DMS114 treated with DMSO at 0.1 percent for 48 hours (cell line): ENCODE results near the gene TFAP2B.

Source experiments
- DNase-seq: peaks from one replicate; lab custom pipeline; 2025; ENCODE audit not compliant: unreplicated experiment; lab: John Stamatoyannopoulos, UW

The TFAP2B gene

DNA sequence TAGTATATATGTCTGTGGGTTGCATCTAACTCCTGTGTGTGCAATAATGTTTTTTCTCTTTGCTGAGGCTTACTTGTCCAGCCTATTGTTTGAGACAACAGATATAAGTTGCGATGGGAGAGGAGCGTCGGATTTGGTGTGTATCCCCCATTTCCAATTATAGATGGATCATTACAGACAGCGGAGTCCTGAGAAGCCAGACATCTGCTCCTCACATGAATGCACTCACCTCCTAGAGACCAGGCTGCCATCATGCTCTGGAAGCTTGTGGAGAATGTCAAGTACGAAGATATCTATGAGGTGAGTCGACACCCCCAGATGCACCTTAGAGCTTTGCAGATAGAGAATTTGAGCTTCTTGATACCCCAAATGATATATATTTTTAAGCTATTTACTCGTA is at the start of gene TFAP2B:
Gene TFAP2B, plus strand, starts transcription at position 199 of the 400 bp plus-strand sequence. Its CDS starts 21 bp downstream, at position 220.
- no peak for DNase-seq

DNA sequence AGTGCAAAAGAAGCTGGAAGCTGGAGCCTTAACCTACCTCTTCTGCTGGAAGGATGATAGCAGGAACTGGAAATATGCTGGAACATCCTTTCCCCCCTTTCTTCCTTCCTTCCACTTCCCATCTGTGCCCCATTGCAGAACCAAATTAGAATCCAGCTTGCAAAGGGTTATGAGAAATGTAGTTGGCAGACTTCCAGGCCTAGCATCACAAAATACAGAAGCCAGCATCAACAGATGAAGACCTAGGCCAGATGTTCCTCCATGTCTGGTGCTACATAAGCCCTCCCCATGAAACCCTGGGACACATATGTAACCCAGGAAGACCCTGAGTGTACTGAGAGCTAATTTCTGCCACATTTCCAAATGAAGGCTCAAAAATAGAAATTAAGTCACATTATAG is 40.0 kb upstream of the TFAP2B start:
- no peak for DNase-seq

DNA sequence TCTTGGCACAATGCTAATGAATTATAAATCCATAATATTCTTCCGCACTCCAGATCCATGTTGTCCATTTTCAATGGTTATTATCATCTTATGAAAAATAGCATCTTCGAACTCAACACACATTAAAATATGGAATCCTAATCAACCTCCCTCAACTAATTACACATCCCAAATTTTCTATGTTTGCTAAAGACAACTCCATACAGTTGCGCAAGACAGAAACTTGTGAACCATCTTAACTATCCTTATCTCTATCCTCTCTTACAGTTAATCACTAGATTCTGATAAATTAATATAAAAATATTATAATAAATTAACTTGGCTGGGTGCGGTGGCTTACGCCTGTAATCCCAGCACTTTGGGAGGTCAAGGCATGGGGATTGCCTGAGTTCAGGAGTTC is 38.3 kb upstream of the TFAP2B start:
- no peak for DNase-seq

DNA sequence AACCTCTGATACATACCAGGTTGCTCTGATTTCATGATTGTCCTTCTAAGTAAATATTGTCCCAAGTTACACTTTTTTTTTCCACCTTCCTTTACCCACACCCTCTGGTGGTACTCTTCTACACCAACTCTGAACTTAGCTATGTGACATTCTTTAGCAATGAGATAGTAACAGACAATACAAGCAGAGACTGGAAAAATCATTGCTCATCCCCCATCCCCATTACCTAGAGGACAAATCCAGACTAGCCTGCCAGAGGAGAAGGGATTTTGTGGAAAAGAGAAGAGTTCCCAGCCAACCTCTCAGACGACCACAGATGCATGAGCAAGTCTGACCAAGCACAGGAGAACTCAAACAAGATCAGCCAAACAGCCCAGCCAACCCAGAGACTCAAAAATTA is 32.8 kb upstream of the TFAP2B start:
- no peak for DNase-seq

DNA sequence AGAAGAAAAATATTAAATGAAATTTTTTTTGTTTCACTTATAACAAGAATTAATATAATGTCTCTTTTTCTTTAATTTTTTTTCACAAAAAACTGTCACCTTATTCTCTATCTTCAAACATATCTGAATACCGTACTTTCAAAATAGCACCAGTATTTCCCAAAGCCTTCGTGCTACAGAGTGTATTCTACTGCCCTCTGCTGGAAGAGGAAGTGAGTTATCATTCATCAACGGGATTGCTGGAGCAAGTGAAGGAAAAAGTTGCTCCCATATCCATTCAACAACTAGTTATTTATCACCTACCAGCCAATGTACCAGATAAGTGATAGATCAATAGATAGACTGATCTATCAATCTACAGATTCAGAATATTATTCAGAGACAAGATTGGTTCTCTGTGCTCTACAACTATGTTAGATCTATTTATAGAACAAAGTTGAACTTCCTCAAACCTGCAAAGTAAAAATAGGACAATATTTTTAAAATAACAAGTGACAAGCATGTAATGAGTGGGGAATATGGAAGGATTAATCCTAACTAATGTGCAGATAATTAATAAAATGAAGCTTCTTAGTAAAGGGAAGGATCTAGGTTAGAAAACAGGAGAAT is 26.7 kb upstream of the TFAP2B start:
- DNase-seq: peak; percentile 61

DNA sequence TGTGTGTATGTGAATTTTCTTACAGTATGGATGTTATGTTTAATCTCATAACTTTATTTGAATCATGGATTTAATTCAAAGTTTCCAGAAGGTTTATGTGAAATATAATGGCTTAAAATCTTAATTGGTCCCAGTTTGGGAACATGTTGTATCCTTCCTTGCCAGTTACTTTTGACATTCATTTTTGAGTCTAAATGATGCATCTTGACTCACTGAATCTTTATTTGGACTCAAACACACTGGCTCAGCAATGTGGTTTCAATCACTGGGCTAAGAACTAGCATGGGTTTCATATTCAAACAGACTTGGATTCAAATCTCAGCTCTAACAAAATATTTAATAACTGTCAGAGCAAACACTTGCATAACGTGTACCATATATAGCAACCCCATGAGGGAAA is 25.9 kb upstream of the TFAP2B start:
- DNase-seq: no peak

DNA sequence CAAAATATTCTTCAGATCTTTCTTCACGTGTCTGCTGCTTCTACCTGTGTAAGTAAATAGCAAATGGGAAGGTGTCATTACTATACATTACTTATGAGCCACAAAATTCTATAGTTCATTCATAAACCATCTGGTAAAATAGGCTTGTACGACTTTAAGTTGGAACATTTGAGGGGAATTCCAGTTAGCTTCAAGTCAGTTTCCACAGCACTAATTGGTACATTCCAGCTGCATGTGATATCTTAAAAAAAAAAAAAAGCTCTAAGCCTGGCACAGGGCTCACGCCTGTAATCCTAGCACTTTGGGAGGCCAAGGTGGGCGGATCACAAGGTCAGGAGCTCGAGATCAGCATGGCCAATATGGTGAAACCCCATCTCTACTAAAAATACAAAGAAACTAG is 23.1 kb upstream of the TFAP2B start:
- no peak for DNase-seq

DNA sequence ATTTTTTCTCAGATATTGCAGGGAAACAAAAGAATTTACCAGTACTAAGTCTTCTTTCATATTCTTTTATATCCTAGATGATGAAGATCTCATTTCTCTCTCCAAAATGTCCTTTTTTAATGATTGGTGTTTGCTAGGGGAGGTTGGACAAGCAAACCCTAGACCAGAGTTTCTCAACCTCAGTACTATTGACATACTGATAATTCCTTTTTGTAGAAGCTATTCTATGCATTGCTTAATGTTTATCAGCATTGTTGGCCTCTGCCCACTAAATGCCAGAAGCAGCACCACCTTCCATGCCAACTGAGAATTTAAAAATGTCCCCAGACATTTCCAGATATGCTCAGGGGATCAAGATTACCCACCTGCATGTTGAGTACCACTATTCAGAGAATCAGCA is 14.4 kb upstream of the TFAP2B start:
- no peak for DNase-seq

DNA sequence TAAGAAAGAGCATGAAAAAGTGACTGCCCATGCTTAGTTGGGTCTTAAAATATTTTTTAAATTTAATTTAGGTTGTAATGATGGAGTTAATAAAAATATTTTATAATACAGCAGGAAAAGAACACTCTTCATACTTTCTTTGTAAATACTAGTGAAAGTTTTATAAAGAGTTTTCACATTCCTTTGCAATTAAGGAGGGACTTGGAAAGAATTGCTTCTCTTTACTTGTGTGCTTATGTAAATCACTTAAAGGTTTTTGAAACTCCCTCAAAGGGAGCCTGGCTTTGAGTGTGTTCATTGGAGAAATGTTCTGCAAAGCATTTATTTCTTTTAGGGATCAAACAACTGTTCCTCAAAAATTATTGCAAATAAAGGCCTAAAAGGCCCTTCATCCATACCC is 11.6 kb upstream of the TFAP2B start:
- DNase-seq: no peak

DNA sequence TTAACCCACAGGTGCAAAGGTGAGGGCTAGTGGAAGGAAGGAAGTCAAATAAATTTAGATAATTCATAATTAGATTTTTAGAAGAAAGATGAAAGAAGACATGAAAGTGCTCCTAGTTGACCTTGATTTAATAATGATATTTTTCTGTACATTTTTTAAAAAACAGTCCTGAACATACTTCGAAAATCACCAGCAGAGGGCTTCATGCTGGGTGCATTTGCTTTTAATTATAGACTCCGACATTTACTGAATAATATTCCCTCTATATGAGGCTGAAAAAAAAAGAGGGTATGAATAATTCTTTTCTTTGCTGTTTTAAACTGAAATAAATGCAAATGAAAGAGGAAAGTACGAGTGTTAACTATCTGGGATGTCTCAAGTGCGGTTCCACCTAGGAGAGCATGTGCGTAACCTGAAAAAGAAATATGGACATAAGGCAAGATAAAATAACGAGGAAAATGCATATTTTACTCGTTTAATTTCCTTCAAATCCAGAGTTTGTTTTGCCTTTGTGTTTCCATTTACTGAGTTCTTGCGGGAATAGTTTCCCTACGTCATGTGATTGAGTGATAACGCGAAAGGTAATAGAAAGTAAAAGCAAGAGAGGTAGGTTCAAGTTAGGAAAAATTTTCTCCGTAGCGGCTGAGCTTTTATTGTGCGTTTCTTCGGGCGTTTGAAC is 3.1 kb upstream of the TFAP2B start:
- peak; percentile 36 for DNase-seq

DNA sequence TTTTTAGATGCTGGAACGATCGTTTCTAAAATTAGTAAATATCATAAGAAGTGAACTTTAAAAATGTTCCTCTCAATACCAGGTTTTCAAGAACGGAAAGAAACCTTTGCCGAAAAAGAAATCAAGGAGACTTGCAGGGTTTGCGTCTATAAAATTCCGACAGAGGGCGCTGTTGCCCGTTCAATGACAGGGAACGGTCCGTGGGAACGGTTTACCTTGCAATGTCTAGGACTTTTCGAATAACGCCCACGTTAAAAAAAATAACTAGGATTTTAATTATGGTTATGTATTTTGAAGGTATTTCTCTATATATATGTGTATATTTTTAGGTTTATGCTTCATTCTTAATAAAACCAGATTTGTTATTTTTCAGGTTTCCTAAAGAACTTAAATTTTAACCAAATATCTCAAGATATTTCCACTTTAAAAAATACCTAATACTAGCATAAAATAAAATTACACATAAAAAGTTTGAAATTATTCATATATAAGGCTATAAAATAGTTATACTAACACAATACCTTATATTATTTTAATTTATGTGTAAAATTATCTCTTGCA is 2.5 kb upstream of the TFAP2B start:
- DNase-seq: peak; percentile 77

DNA sequence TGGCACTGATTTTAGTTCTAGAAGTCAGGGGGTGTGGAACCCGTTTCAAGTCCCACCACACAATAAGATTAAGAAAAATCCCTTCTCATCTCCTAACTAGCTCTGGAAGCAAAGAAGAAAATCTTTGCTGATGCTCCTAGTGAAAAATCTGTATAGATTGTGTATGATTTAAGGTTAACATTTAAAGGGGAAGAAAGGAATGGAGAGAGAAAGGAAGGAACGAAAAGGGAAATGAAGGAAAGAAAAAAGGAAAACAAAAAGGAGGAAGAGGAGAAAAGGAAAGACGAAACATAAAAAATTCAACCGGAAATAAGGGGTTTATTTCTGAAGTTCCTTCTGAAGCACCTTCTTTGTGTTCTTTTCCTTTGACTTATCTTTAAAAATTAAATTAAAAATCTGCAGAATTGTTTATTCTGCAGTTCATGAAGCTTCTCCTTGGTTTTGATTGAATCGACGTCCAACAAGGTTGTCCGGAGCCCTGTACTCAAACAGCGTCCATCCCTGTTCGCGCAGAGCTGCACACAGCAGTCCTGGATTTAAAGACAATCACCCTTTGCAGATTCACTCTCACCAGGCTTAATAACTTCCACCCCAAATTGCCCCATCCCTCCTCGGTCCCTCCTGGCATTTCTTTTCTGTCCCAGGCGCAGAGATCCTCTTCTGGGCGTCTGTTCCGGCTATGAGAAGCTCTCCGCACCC is 1.6 kb upstream of the TFAP2B start:
- DNase-seq: no peak

DNA sequence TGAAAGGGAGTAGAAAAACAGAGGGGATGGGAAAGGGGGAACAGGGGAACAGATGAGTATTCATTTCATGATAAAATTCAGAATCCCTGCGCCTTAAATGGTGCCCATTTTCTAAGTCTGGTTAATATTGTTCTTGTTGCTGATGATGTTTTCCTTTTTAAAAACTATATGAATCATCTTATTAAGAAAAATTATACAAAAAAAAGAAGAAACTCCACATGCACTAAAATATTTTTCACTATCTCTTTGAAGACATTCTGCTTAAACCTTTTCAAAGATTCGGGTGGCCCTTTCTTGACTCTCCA is 1.1 kb upstream of the TFAP2B start:
- no peak for DNase-seq

DNA sequence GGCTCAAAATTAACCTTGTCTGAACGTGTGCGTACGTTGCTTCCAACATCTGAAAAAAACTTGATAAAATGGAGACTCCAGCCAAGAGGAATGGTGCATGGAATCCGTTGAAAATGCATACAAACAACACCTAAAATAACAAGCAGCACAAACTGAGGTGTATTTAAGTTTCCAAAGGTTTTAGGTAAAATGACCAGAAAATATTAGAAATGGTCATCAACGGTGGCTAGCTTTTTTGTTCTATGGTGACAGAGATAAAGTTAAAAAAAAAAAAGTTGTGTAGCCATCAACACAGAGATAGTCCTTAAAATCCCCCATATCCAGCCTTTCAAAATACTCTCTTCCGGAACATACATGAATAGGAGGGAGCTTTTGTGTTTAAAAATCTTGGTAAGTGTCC is 651 bp upstream of the TFAP2B start:
- DNase-seq: no peak

DNA sequence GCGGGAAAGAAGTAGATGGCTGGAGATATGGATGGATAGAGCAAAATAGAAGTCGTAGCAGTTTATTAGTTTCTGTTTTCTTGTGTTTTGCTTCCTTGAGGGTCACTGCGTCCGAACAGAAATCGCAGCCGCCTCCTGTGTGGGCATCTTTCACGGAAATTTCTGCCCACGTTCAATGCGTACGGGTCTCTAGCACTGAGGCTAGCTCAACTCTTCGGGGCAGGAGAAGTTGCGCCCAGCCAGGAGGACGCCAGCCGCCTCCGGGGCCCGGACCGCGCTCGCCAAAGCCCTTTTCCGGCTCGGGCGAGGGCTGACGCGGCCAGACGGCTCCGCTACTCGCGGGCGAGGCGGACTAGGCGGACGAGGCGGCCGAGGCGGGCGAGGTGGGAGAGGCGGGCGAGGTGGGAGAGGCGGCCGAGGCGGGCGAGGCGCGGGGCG is 814 bp downstream of the TFAP2B start:
- no peak for DNase-seq

DNA sequence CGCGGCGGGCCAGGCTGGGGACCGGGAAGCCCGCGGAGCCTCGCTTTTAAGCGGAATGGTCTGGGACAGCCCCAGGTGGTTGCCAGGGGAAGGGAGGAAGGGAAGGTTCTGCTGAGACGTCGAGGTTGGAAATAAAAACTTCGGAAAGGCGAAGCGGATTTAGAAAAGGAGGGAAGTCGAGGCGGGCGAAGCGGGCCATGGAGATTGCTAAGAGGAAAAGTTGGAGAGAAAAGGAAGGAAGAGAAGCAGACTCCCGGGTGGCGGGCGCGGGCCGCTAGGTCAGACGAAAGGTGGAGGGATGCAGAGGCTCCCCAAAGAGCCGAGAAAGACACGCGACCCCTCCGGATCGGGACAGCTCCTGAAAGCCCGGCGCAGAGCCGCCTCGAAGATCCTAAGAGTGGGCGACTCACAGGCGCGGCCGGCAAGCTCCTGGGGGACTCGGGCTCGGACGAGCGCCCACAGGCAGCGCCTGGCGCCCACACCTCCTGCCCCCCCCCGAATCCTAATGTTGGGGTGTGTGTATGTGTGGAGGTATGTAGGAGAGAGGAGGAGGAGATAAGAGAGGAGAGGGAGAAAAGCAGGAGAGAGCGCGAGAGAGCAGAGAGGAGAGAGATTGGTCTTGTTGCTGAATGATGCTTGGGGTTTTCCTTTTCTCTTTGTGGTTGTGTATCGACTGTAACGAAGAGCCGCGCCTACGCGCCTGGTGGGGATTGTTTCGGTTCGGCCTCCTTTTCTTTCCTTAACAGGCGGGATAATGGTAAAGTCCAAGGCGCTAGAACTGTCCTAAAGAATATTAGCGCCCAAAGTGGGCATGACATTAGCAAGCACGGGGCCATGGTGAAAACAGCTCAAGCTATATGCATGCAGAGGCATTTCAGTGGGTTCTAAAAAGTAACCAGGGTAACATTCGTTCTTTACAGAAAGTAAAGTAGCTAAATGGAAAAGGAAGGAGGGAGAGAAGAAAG is 1.5 kb downstream of the TFAP2B start:
- DNase-seq: no peak

DNA sequence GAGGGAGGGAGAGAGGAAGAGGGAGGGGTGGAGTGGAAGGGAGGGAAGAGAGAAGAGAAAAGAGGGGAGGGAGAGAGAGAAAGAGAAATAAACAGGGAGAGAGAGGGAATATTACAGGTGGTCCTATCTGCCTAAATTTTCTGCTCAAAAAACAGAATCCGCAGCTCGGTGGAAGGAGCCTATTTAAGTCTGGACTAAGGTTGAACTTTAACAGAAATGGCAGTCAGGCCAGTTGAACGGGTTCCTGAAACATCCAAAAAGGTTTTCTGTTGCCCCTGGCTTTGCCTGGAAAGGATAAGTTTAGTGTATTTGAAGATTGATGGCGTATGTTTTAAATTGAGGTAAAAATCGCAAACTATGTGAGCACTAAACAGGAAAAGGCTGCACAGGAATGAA is 2.2 kb downstream of the TFAP2B start:
- no peak for DNase-seq

DNA sequence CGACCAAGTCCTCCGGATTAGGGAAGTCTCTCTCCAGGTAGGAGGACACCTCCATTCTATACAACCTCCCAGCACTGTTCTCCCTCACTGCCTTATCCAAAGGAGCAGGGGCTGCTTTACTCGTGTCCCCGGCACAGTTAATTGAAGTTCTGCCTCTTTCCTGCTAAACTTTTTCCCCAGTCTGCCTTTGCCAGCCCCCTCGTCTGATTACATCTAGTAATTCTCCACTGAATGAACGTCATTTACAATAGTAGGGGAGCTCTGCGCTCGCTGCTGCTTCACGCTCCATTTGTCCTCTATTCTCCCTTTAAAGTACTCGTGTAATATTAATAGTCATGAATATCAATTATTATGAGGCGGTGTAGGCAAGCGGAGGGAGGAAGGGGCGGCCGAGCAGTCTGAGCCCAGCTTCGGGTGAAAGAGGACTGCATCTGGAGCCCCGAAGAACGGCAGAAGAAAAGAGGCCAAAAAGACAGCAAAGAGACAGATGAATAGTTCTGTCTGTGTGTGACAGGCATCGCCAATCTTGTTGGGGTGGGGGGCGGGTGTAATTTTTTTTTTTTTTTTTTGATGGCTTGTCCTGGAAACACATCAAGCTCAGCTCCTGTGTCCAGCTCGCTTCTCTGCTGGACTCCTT is 2.9 kb downstream of the TFAP2B start:
- DNase-seq: no peak

DNA sequence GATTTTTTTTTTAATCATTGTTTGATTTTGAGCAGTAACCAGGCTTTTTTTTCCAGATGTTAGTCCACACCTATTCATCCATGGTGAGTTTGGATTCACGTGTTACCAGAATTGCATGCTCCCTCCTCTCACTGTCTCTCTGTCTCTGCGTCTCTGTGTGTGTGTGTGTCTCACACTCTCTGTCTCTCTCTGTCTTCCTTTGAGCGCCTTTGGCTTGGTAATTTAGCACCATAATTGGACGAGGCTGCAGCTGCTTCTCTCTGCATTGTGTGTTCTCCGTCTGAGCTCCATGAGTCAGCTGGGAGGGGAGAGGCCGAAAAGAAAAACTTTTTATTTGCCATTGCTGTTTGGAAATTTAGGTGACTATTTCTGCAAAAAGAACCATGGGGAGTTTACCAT is 3.4 kb downstream of the TFAP2B start:
- no peak for DNase-seq

DNA sequence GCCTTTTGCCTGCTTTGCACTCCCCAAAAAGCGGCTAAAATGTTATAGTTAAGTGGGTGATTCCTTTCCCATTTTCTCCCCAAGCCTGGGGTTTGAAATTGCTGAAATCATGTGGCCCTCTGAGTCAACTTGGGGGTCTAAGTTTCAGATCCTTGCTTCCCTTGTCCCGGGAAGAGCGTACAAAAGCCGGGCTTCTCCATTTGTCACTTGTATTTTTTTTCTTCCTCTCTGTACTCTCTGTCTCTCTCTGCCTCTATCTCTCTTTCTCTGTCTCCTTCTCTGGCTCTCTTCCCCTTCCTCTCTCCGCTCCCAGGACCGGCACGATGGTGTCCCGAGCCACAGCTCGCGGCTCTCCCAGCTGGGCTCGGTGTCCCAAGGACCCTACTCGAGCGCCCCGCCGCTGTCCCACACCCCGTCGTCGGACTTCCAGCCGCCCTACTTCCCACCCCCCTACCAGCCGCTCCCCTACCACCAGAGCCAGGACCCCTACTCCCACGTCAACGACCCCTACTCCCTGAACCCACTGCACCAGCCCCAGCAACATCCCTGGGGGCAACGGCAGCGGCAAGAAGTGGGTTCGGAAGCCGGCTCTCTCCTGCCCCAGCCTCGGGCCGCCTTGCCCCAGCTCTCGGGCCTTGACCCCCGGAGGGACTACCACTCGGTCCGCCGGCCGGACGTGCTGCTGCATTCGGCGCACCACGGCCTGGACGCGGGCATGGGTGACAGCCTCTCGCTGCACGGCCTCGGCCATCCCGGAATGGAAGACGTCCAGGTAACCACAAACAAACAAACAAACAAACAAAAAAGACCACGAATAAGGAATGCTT is 4.6 kb downstream of the TFAP2B start:
- no peak for DNase-seq
